C1 segment of cervical spinal cord (tissue), 14 donors: Measurements from ENCODE around the gene CDK12.
"Not testable (repeated sequence)": the region's sequence is repeated elsewhere in the genome, so short reads cannot be mapped to it uniquely, and the experiment has no call there.

ENCODE experiments used
- DNase-seq, 14 donors: peaks; one replicate each; lab custom pipeline; 2025; lab: John Stamatoyannopoulos, UW

The CDK12 gene

DNA sequence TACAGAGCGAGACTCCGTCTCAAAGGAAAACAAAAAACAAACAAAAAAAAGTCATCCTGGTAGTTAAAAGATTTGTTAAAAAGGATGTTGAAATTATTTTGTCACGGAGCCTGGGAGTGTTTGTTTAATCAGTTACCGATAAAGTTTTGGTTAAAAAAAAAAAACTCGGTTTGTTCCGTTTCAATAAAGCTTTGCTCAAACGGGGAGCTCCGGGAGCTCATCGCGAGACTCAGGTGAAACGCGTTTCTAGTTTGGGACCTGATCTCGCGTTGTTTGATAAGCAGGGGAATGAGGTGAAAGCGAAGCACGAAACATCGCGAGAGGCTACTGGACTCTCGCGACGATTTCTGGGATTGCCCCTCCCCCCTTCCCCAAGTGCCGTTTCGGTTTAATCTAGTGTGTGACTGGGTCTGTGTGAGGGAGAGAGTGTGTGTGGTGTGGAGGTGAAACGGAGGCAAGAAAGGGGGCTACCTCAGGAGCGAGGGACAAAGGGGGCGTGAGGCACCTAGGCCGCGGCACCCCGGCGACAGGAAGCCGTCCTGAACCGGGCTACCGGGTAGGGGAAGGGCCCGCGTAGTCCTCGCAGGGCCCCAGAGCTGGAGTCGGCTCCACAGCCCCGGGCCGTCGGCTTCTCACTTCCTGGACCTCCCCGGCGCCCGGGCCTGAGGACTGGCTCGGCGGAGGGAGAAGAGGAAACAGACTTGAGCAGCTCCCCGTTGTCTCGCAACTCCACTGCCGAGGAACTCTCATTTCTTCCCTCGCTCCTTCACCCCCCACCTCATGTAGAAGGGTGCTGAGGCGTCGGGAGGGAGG lies at the start of gene CDK12:
CDK12 (plus strand) TSS at position 374 of the 813 bp plus-strand sequence. CDS start 586 bp downstream, outside the sequence.
- DNase-seq: peak; percentile 43 to 97 (median 88)

DNA sequence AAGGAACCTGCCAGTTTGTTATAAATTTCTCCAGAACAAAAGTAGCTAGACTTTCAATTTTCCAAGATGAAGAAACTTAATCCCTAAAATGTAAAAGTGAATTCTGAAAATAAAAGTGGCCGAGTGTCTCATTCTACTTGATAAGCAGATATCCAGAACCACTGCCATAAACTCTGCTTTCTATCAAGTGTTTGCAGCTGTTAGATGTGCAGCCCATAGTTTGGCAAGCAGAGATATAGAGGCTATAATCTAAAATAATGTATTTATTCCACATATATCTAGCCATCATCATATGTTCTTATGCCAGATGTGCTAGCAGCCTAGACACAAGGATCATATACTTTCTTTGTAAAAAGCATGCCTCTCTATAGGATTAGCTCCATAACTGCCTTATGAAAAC lies 45.1 kb upstream of the CDK12 start:
- DNase-seq: no peak

DNA sequence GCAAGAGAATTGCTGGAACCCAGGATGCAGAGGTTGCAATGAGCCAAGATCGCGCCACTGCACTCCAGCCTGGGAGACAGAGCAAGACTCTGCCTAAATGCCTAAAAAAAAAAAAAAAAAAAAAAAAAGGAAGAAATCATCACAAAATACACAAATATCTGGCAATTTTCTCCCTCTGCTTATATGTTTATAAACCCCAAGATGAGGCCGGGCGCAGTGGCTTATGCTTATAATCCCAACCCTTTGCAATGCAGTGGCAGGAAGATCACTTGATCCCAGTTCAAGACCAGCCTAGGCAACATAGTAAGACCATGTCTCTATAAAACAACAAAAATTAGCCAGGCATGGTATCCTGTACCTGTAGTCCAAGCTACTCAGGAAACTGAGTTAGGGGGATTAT lies 31.7 kb upstream of the CDK12 start:
- DNase-seq: no peak

DNA sequence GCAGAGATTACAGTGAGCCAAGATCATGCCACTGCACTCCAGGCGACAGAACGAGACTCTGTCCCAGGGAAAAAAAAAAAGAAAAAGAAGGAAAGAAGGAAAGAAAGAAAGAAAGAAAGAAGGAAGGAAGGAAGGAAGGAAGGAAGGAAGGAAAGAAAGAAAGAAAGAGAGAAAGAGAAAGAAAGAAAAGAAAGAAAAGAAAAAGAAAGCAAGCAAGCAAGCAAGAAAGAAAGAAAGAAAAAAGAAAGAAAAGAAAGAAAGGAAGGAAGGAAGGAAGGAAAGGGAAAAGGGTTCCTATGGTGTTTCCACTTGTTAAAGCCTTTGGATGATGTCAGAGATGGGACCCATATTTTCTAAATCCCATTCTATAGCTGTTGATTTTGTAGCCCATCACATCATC lies 21.4 kb upstream of the CDK12 start:
- not testable (repeated sequence) for DNase-seq

DNA sequence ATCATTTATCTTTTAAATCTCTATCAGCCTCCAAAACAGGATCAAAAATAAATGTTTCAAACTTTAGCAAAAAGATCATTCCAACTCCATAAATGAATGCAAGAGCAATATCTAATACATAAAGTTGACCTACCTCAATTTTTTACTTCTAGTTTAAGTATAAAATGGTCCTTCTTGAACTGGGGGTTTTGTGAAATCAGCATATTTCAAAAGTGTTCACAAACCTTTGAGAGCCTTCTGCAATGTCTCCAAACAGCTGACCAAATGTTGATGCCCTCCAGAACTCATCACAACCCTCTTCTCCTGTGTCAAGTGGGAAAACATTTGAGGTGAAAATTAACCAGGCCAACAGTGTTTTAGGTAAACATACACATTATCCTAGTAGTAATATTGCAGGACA lies 18.0 kb upstream of the CDK12 start:
- no peak for DNase-seq

DNA sequence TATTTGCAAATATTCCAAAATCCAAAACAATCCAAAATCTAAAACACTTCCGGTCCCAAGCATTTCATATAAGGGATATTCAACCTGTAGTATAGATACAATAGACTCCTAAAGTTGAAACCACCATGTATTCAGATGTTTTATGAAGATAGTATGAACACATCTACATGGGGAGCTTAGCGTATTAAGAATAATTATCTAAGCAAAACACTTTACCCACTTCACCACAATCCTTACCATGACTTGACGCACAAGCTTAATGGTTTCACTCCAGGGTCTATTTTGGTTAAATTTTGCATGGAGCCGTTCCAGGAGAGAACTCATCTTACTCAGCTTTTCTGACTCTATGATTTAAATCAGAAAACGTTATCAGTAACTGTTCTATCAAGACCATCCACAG lies 13.7 kb upstream of the CDK12 start:
- no peak for DNase-seq

DNA sequence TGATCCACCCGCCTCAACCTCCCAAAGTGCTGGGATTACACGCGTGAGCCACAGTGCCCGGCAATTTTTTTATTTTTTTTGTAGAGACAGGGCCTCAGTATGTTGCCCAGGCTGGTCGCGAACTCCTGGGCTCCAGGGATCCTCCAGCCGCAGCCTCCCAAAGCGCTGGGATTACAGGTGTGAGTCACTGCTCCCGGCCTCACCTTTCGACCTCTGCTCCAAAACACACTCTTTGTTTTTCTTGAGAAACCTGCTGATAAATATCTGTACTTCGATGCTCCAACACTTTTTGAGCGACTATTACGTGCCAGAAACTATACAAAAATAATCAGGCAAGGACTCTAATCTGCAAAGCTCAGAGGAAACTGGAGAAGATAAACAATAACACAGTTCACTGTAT lies 11.2 kb upstream of the CDK12 start:
- DNase-seq: no peak

DNA sequence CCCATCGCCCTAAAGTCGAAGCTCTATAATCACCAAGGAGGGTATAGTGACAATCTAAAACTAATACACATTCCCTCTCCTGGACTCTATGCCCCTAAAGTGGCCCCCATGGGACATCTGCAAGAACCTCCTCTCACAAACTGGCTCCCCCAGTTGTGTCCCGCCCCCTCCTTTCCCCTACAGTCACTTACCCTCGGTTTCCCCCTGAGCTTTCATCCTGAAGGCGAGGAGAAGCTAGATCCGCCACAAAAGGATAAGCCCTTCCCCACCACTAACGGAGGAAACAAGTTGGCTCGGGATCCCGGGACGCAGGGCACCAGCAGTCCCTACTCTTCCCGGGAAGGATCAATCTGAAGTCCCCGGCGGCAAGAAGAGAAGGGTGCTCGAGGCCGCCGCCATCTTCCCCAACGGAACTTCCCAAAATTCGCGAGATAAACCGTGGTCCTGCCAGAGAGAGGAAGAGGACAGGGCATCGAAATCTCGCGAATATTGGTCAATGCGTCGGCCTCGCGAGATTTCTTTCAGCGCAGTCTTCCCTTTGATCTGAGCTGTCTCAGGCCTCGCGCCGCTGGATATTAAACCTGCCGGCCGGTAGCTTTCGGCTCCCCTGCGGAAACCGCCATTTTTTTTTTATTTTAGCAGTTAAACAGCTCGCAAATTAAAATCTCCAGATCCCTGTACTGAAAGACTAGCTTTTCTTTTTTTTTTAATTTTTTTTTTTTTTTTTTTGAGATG lies 10.3 kb upstream of the CDK12 start, which contains the start of gene MED1:
MED1 (minus strand) TSS at position 417 of the 735 bp plus-strand sequence; CDS start at position 216, 201 bp downstream.
- peak; percentile 36 to 90 (median 78) for DNase-seq

DNA sequence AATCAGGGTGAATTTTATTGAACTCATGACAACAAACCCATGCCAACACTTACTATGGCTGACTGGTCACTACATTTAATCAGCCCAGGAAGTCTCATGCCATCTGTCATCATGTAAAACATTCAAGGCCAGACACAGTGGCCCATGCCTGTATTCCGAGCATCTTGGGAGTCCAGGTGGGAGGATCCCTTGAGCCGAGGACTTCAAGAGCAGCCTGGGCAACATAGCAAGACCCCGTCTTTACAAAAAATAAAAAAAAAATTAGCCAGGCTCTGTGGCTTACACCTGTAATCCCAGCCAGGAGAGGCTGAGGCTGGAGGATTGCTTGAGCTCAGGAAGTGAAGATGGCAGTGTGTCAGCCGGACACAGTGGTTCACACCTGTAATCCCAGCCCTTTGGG lies 5.4 kb upstream of the CDK12 start:
- no peak for DNase-seq

DNA sequence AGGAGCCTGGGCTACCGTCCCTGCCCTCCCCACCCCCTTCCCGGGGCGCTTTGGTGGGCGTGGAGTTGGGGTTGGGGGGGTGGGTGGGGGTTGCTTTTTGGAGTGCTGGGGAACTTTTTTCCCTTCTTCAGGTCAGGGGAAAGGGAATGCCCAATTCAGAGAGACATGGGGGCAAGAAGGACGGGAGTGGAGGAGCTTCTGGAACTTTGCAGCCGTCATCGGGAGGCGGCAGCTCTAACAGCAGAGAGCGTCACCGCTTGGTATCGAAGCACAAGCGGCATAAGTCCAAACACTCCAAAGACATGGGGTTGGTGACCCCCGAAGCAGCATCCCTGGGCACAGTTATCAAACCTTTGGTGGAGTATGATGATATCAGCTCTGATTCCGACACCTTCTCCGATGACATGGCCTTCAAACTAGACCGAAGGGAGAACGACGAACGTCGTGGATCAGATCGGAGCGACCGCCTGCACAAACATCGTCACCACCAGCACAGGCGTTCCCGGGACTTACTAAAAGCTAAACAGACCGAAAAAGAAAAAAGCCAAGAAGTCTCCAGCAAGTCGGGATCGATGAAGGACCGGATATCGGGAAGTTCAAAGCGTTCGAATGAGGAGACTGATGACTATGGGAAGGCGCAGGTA lies 762 bp downstream of the CDK12 start:
- DNase-seq: peak in 7 of 14 donors; percentile 45 to 75 (median 58)

DNA sequence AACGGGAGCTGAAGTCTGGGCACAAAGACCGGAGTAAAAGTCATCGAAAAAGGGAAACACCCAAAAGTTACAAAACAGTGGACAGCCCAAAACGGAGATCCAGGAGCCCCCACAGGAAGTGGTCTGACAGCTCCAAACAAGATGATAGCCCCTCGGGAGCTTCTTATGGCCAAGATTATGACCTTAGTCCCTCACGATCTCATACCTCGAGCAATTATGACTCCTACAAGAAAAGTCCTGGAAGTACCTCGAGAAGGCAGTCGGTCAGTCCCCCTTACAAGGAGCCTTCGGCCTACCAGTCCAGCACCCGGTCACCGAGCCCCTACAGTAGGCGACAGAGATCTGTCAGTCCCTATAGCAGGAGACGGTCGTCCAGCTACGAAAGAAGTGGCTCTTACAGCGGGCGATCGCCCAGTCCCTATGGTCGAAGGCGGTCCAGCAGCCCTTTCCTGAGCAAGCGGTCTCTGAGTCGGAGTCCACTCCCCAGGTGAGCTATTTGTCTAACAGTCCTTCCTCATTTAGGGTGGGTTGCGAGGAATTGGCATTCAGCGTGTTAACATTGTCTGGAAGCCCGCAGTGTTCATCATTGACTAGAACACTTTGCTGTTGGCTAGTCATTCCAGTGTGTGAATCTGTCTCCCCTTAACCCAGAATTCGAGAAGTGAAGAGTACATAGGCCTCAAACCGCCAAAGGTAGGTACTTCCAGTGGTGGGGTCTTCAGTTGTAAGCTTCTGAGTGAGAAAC lies 1.5 kb downstream of the CDK12 start:
- DNase-seq: peak in 3 of 14 donors; percentile 7 to 26 (median 16)

DNA sequence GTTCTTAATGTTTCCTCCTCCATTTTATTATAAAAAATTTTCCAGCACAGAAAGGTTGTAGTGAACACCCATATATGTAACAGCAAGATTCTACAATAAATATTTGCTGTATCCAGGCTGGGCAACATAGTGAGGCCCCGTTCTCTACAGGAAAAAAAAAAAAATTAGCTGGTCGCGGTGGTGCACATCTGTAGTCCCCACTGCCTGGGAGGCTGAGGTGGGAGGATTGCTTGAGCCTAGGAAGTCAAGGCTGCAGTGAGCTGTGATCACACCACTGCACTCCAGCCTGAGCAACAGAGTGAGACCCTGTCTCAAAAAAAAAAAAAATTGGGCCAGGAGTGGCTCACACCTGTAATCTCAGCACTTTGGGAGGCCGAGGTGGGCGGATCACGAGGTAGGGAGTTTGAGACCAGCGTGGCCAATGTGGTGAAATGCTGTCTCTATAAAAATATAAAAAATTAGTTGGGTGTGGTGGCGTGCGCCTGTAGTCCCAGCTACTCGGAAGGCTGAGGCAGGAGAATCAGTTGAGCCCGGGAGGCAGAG lies 3.4 kb downstream of the CDK12 start:
- DNase-seq: not testable (repeated sequence)

DNA sequence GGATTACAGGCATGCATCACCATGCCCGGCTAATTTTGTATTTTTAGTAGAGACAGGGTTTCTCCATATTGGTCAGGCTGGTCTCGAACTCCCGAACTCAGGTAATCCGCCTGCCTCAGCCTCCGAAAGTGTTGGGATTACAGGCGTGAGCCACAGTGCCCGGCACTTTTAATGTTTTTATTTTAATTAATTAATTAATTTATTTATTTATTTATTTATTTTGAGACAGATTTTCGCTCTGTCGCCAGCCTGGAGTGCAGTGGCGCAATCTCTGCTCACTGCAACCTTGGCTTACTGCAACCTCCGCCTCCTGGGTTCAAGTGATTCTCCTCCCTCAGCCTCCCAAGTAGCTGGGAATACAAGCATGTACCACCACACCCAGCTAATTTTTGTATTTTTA lies 7.3 kb downstream of the CDK12 start:
- not testable (repeated sequence) for DNase-seq

DNA sequence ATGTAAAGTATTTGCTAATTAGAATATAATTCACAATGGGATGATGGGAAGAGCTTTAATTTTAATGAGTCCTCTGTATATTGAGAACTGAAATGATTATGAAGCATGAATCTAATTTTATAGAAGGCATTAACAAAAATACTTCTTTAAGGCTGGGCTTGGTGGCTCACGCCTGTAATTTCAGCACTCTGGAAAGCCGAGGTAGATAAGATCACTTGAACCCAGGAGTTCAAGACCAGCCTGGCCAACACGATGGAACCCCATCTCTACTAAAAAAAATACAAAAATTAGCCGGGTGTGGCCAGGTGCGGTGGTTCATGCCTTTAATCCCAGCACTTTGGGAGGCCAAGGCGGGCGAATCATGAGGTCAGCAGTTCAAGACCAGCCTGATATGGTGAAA lies 12.0 kb downstream of the CDK12 start:
- DNase-seq: no peak

DNA sequence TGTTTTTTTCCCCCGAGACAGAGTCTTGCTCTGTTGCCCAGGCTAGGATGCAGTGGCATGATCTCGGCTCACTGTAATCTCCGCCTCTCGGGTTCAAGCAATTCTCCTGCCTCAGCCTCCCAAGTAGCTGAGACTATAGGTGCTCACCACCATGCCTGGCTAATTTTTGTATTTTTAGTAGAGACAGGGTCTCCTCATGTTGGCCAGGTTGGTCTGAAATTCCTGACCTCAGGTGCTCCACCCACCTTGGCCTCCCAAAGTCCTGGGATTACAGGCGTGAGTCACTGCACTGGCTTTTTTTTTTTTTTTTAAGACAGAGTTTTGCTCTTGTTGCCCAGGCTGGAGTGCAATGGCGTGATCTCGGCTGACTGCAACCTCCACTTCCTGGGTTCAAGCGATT lies 18.3 kb downstream of the CDK12 start:
- DNase-seq: not testable (repeated sequence)

DNA sequence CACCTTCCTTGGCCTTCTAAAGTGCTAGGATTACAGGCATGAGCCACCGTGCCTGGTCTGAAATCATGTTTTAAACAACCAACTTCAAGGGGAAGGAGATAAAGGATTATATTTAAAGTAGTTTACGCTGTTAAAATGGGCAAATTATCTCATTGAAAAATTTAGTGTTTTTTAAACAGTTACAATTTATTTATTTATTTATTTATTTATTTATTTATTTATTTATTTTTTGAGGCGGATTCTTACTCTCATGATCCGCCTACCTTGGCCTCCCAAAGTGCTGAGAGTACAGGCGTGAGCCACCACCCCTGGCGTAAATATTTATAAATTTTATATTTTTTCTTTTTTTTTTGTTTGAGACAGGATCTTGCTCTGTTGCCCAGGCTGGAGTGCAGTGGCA lies 22.2 kb downstream of the CDK12 start:
- DNase-seq: no peak

DNA sequence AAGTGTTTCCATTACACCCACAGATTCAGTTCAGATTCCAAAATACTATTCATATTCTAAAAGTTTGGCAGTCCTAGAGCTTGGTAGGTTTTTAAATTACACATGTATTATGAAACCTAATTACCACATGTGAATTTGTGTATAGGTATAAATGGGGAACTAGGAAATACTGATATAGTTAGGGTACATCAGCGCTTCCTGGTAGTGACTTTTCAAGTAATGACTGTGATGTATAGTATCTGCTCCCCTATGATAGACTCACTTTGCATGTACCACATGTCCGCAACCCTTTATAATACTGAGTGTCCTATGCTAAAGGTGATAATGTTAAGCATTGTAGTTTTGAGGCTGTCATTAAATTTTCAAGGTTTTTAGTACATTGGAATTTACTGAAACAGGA lies 22.9 kb downstream of the CDK12 start:
- DNase-seq: no peak

DNA sequence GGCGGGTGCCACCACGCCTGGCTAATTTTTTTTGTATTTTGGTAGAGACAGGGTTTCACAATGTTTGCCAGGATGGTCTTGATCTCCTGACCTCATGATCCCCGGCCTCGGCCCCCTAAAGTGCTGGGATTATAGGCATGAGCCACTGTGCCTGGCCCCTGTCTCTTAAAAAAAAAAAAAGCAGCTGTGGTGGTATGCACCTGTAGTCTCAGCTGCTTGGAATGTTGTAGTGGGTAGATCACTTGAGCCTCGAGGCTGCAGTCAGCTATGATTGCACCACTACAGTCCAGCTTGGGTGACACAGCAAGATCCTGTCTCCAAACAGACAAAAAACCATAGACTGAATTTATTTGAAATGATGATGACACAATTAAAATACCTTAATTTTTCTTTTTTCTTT lies 24.3 kb downstream of the CDK12 start:
- DNase-seq: no peak

DNA sequence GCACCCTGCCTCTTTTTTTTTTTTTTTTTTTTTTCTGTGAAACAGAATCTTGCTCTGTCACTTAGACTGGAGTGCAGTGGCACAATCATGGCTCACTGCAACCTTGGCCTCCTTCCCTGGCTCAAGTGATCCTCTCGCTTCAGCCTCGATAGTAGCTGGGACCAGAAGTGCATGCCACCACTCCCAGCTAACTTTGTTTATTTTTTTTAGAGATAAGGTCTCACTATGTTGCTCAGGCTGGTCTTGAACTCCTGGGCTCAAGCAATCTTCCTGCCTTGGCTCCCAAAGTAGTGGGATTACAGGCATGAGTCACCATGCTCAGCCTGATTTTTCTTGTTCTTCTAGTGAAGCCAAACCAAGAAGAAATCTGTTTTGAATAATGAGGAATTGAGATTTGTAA lies 25.0 kb downstream of the CDK12 start:
- DNase-seq: no peak

DNA sequence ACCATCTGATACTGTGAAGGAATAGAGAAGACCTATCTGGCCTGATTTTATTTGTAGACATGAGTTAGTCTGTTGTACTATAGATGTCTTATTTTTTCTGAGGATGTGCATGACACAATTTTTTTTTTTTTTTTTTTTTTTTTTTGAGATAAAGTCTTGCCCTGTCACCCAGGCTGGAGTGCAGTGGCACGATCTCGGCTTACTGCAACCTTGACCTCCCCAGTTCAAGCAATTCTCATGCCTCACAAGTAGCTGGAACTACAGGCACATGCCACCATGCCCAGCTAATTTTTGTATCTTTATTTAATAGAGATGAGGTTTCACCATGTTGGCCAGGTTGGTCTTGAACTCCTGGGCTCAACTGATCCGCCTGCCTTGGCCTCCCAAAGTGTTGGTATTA lies 26.2 kb downstream of the CDK12 start:
- not testable (repeated sequence) for DNase-seq

DNA sequence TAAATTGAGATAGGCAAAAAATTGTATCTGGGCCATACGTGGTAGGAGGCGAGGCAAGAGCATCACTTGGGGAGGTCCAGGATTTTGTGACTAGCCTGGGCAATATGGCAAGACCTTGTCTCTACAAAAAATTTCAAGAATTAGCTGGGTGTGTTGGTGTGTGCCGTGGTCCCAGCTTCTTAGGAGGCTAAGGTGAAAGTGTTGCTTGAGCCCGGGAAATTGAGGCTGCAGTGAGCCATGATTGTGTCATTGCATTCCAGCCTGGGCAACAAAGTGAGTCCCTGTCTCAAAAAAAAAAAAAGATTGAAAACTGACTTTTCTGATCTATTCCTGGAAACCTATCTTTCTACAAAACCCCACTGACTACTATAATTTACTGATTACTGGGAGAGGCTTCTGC lies 26.7 kb downstream of the CDK12 start:
- no peak for DNase-seq
